HCT116 (cell line): ENCODE results near the gene AGAP1.

ENCODE experiments used
- CBX3 ChIP-seq: IDR thresholded peaks from 2 replicates; pipeline ENCODE4 v1.6.1; 2012; ENCODE audit warnings: low read depth
- CEBPB ChIP-seq: IDR thresholded peaks from 2 replicates; pipeline ENCODE4 v1.6.1; 2012; ENCODE audit warnings: low read depth
- CTCF ChIP-seq, 3 experiments: fragments of 200-600 bp in 1 of 3; sonication (generic) in 1 of 3; IDR thresholded peaks in 2 of 3; conservative IDR thresholded peaks in 1 of 3; 2 replicates each; pipeline ENCODE4 v1.5.1; 2012 to 2017; ENCODE audit warnings: low read depth in 2 of 3, low read length in 2 of 3, antibody characterized with exemption in 1 of 3, borderline replicate concordance in 1 of 3, control low read depth in 1 of 3, mild to moderate bottlenecking in 1 of 3, mixed read lengths in 1 of 3, mixed run types in 1 of 3, moderate library complexity in 1 of 3; ENCODE audit not compliant: insufficient read depth in 1 of 3
- EZH2 ChIP-seq: fragments of 200-600 bp; sonication (generic); IDR thresholded peaks from 2 replicates; pipeline ENCODE4 v1.6.1; 2017; ENCODE audit warnings: antibody characterized with exemption, mixed run types
- POLR2A ChIP-seq: IDR thresholded peaks from 2 replicates; pipeline ENCODE4 v1.7.0; 2011; ENCODE audit warnings: borderline replicate concordance; ENCODE audit not compliant: insufficient read depth, insufficient read length; ENCODE audit errors: extremely low read depth
- POLR2AphosphoS5 ChIP-seq: IDR thresholded peaks from 2 replicates; pipeline ENCODE4 v1.6.1; 2011; ENCODE audit warnings: mild to moderate bottlenecking, low read depth, low read length, moderate library complexity
- RAD21 ChIP-seq: IDR thresholded peaks from 2 replicates; pipeline ENCODE4 v1.6.1; 2012; ENCODE audit warnings: low read depth, mild to moderate bottlenecking
- SP1 ChIP-seq: IDR thresholded peaks from 2 replicates; pipeline ENCODE4 v1.6.1; 2012; ENCODE audit warnings: low read depth
- SRF ChIP-seq: IDR thresholded peaks from 2 replicates; pipeline ENCODE4 v1.6.1; 2012; ENCODE audit warnings: low read depth
- TCF7L2 ChIP-seq: IDR thresholded peaks from 2 replicates; pipeline ENCODE4 v1.7.0; 2011; ENCODE audit warnings: borderline replicate concordance, inconsistent platforms; ENCODE audit not compliant: insufficient read depth, insufficient read length; ENCODE audit errors: extremely low read depth
- ZFX ChIP-seq: fragments of 450-650 bp; IDR thresholded peaks from 2 replicates; pipeline ENCODE4 v1.6.1; 2017
- TF ChIP-seq, protein P1 (sequence below): IDR thresholded peaks from 2 replicates; pipeline ENCODE4 v1.6.1; 2012; ENCODE audit warnings: low read depth

- TF ChIP-seq POLR2AphosphoS5 (no peak), CTCF (IDR thresholded peaks at IDR 0.05 in 2 of 3, conservative IDR thresholded peaks at IDR 0.05 in 1 of 3; ENCODE audit: borderline replicate concordance in 1 of 3, insufficient read depth in 1 of 3, low read depth in 2 of 3, low read length in 2 of 3) (no peak), CEBPB (no peak), POLR2A (no peak), SRF (no peak), SP1 (no peak), RAD21 (no peak), ZFX (no peak), CBX3 (no peak), EZH2 (no peak), TCF7L2 (no peak)
- TF ChIP-seq, protein P1, sequence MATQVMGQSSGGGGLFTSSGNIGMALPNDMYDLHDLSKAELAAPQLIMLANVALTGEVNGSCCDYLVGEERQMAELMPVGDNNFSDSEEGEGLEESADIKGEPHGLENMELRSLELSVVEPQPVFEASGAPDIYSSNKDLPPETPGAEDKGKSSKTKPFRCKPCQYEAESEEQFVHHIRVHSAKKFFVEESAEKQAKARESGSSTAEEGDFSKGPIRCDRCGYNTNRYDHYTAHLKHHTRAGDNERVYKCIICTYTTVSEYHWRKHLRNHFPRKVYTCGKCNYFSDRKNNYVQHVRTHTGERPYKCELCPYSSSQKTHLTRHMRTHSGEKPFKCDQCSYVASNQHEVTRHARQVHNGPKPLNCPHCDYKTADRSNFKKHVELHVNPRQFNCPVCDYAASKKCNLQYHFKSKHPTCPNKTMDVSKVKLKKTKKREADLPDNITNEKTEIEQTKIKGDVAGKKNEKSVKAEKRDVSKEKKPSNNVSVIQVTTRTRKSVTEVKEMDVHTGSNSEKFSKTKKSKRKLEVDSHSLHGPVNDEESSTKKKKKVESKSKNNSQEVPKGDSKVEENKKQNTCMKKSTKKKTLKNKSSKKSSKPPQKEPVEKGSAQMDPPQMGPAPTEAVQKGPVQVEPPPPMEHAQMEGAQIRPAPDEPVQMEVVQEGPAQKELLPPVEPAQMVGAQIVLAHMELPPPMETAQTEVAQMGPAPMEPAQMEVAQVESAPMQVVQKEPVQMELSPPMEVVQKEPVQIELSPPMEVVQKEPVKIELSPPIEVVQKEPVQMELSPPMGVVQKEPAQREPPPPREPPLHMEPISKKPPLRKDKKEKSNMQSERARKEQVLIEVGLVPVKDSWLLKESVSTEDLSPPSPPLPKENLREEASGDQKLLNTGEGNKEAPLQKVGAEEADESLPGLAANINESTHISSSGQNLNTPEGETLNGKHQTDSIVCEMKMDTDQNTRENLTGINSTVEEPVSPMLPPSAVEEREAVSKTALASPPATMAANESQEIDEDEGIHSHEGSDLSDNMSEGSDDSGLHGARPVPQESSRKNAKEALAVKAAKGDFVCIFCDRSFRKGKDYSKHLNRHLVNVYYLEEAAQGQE = no peak
Observed at GRCh38 chr2:236129935-236130334, 636.1 kb downstream of the AGAP1 start.
